K562 (cell line): ENCODE measurements around the gene LEO1. TPM values are rescaled to one million over a fixed set of nuclear protein-coding genes. Genes with fewer than 3 reads are reported as not detected.

Experiments
- ATAC-seq: fragments of 200-7000 bp; cut with Tn5 transposase; 3 replicates; pipeline ENCODE4 v1.9.1; 2020; ENCODE audit warnings: moderate library complexity
- BruUV-seq: library from RNA; stranded (reverse); fragments of 400-500 nt; replicated peaks from 2 replicates; lab custom pipeline; 2021; lab: Mats Ljungman, UMichigan
- CTCF ChIA-PET: fragments of 300-600 bp; formaldehyde crosslinking; extraction: SDS; loops from one replicate; lab custom pipeline; 2021; ENCODE audit warnings: low intra/inter-chr PET ratio; lab: Yijun Ruan, JAX
- POLR2A ChIA-PET: fragments of 300-600, 350-650 bp; sonication (Branson Sonifier 250); formaldehyde crosslinking; extraction: SDS; loops from one replicate; lab custom pipeline; 2021; ENCODE audit warnings: antibody characterized with exemption, inconsistent platforms; lab: Yijun Ruan, JAX
- DNase-seq, 4 experiments: peaks; one replicate each; pipeline versions ENCODE4 v3.0.0 to v3.0.0-alpha.2; 2011 to 2018; ENCODE audit warnings: low spot score in 3 of 4, mixed read lengths in 3 of 4; ENCODE audit errors: extremely low read depth in 1 of 4
- FAIRE-seq: peaks from 2 replicates; lab custom pipeline; 2011; peaks lifted over from hg19 to GRCh38; lab: Jason Lieb, UNC
- H2AFZ ChIP-seq: 2 replicates; pipeline ENCODE4 v1.6.0; 2011; ENCODE audit warnings: low read depth, low read length, control low read depth, inconsistent platforms
- H3K27ac ChIP-seq: fragments of 200-600 bp; 3 replicates; pipeline ENCODE4 v1.8.0; 2011; ENCODE audit warnings: low read depth, mild to moderate bottlenecking, control low read depth, inconsistent platforms, low read length, moderate library complexity, mixed read lengths; ENCODE audit errors: extremely low read depth
- H3K27me3 ChIP-seq, 2 experiments: fragments of 300-600 bp in 1 of 2; 2 replicates in 1 of 2; 3 replicates in 1 of 2; pipeline versions ENCODE4 v1.6.0 to v1.8.0; 2011; ENCODE audit warnings: inconsistent platforms in 2 of 2, low read length in 2 of 2, mild to moderate bottlenecking in 1 of 2, mixed read lengths in 1 of 2, moderate library complexity in 1 of 2; ENCODE audit not compliant: control insufficient read depth in 2 of 2, insufficient read depth in 2 of 2
- H3K36me3 ChIP-seq: fragments of 300-600 bp; 3 replicates; pipeline ENCODE4 v1.8.0; 2011; ENCODE audit warnings: mild to moderate bottlenecking, low read length, inconsistent platforms; ENCODE audit not compliant: control insufficient read depth, insufficient read depth
- H3K4me1 ChIP-seq, 2 experiments: fragments of 200-600 bp in 1 of 2; replicated peaks in 1 of 2; 2 replicates in 1 of 2; 3 replicates in 1 of 2; pipeline versions ENCODE4 v1.5.1 to v1.8.0; 2011; ENCODE audit warnings: inconsistent platforms in 2 of 2, low read length in 2 of 2, mild to moderate bottlenecking in 1 of 2, mixed read lengths in 1 of 2, moderate library complexity in 1 of 2; ENCODE audit not compliant: control insufficient read depth in 2 of 2, insufficient read depth in 2 of 2
- H3K4me2 ChIP-seq: 2 replicates; pipeline ENCODE4 v1.6.1; 2011; ENCODE audit warnings: low read length, control low read depth, inconsistent platforms, mixed read lengths; ENCODE audit not compliant: insufficient read depth
- H3K4me3 ChIP-seq: fragments of 200-600 bp; sonication (generic), shearing (Covaris generic); 2 replicates; pipeline ENCODE4 v1.5.1; 2016; ENCODE audit warnings: control low read depth, inconsistent platforms
- H3K79me2 ChIP-seq: fragments of 200-600 bp; 3 replicates; pipeline ENCODE4 v1.8.0; 2011; ENCODE audit warnings: low read length, inconsistent platforms; ENCODE audit not compliant: control insufficient read depth, insufficient read depth
- H3K9ac ChIP-seq, 2 experiments: 2 replicates each; pipeline versions ENCODE4 v1.6.0 to v1.6.1; 2011; ENCODE audit warnings: low read depth in 2 of 2, low read length in 2 of 2, control low read depth in 1 of 2, inconsistent platforms in 1 of 2, mild to moderate bottlenecking in 1 of 2, mixed read lengths in 1 of 2; ENCODE audit not compliant: insufficient read depth in 1 of 2
- H3K9me1 ChIP-seq: one replicate; pipeline ENCODE4 v1.6.0; 2011; ENCODE audit warnings: inconsistent platforms, mild to moderate bottlenecking, low read length, moderate library complexity; ENCODE audit not compliant: control insufficient read depth, insufficient read depth
- H3K9me3 ChIP-seq: replicated peaks from 2 replicates; pipeline ENCODE4 v1.5.1; 2011; ENCODE audit warnings: low read depth, low read length, inconsistent platforms; ENCODE audit not compliant: control insufficient read depth, insufficient read depth
- H4K20me1 ChIP-seq: replicated peaks from 2 replicates; pipeline ENCODE4 v1.6.1; 2011; ENCODE audit warnings: low read length, inconsistent platforms, mixed read lengths; ENCODE audit not compliant: control insufficient read depth, insufficient read depth
- BDP1 ChIP-seq: IDR thresholded peaks from 3 replicates; pipeline ENCODE4 v1.6.1; 2011; ENCODE audit not compliant: insufficient read length, insufficient read depth
- CEBPG ChIP-seq, 3 experiments: fragments of 200-800 bp in 1 of 3; sonication (Bioruptor generic) in 1 of 3; sonication (generic) in 1 of 3; formaldehyde crosslinking in 1 of 3; IDR thresholded peaks in 2 of 3; conservative IDR thresholded peaks in 1 of 3; 2 replicates each; pipeline versions ENCODE4 v1.6.1 to v1.8.0; 2016 to 2022; ENCODE audit warnings: missing compliant biosample characterization in 2 of 3, missing genetic modification characterization in 2 of 3, mild to moderate bottlenecking in 1 of 3, missing genetic modification reagents in 1 of 3
- CXXC5 ChIP-seq: fragments of 250-450 bp; sonication (Bioruptor Pico); IDR thresholded peaks from 2 replicates; pipeline ENCODE4 v1.8.0; 2022; ENCODE audit warnings: inconsistent platforms, mild to moderate bottlenecking, moderate library complexity
- ETS2 ChIP-seq: IDR thresholded peaks from 2 replicates; pipeline ENCODE4 v1.6.1; 2016; ENCODE audit warnings: borderline replicate concordance, missing genetic modification characterization, mild to moderate bottlenecking, moderate library complexity, missing compliant biosample characterization; ENCODE audit not compliant: poor library complexity, severe bottlenecking
- LEF1 ChIP-seq: fragments of 450-650 bp; IDR thresholded peaks from 2 replicates; pipeline ENCODE4 v1.6.1; 2016; ENCODE audit warnings: mild to moderate bottlenecking
- MYBL2 ChIP-seq, 2 experiments: fragments of 450-650 bp in 1 of 2; sonication (generic) in 1 of 2; formaldehyde crosslinking in 1 of 2; IDR thresholded peaks; 2 replicates each; pipeline versions ENCODE4 v1.6.1 to v1.8.1; 2017 to 2022; ENCODE audit warnings: borderline replicate concordance in 1 of 2, inconsistent platforms in 1 of 2, low read depth in 1 of 2, mild to moderate bottlenecking in 1 of 2, missing genetic modification reagents in 1 of 2, moderate library complexity in 1 of 2
- MYC ChIP-seq, 2 experiments: fragments of 250-450 bp in 1 of 2; sonication (Bioruptor Pico) in 1 of 2; IDR thresholded peaks; 2 replicates each; pipeline versions ENCODE4 v1.5.1 to v1.6.1; 2012 to 2021; ENCODE audit warnings: low read depth in 2 of 2, borderline replicate concordance in 1 of 2, improper control_type of control experiment in 1 of 2, low read length in 1 of 2, mild to moderate bottlenecking in 1 of 2, moderate library complexity in 1 of 2
- SMARCC2 ChIP-seq: fragments of 450-650 bp; IDR thresholded peaks from 2 replicates; pipeline ENCODE4 v1.6.1; 2017; ENCODE audit warnings: antibody characterized with exemption, moderate library complexity, mild to moderate bottlenecking, low read depth
- SMARCE1 ChIP-seq: fragments of 450-650 bp; IDR thresholded peaks from 2 replicates; pipeline ENCODE4 v1.7.1; 2016; ENCODE audit warnings: mild to moderate bottlenecking
- SUPT5H ChIP-seq: fragments of 450-650 bp; IDR thresholded peaks from 2 replicates; pipeline ENCODE4 v1.6.1; 2016
- ZEB2 ChIP-seq: fragments of 450-650 bp; IDR thresholded peaks from 2 replicates; pipeline ENCODE4 v1.6.1; 2016
- ZNF280B ChIP-seq: fragments of 250-450 bp; sonication (Bioruptor Pico); IDR thresholded peaks from 2 replicates; pipeline ENCODE4 v1.5.1; 2021; ENCODE audit warnings: mild to moderate bottlenecking
- ZNF316 ChIP-seq: fragments of 450-650 bp; IDR thresholded peaks from 2 replicates; pipeline ENCODE4 v1.6.1; 2016
- ZNF384 ChIP-seq: IDR thresholded peaks from 2 replicates; pipeline ENCODE4 v1.6.1; 2012; ENCODE audit warnings: low read depth, low read length, improper control_type of control experiment
- ZNF639 ChIP-seq, 2 experiments: fragments of 200-800 bp in 1 of 2; sonication (Bioruptor generic) in 1 of 2; sonication (generic) in 1 of 2; formaldehyde crosslinking in 1 of 2; IDR thresholded peaks in 1 of 2; conservative IDR thresholded peaks in 1 of 2; 2 replicates each; pipeline versions ENCODE4 v1.5.0 to v1.6.1; 2016 to 2020; ENCODE audit warnings: missing compliant biosample characterization in 1 of 2, missing genetic modification characterization in 1 of 2, missing genetic modification reagents in 1 of 2
- WGBS: fragments of 100-300 bp; shearing (Covaris generic); methylation state at CpG from one replicate; pipeline ENCODE4 v1.1.6; 2016; ENCODE audit warnings: low coverage, mixed read lengths; ENCODE audit not compliant: insufficient coverage; ENCODE audit errors: missing lambda C conversion rate; 5-methylcytosine and 5-hydroxymethylcytosine counted together
- in situ Hi-C: fragments of 300-500 bp; cut with MboI; formaldehyde crosslinking; loops from 4 replicates; pipeline ENCODE4 v1.15.0; 2018; ENCODE audit warnings: inconsistent platforms, mixed read lengths
- intact Hi-C: fragments of 100-400 bp; cut with micrococcal nuclease; formaldehyde crosslinking; loops from 2 replicates; pipeline ENCODE4 v1.14.2; 2022
- polyA plus RNA-seq, 8 experiments: library from polyadenylated mRNA; depleted of rRNA in 4 of 8; stranded (reverse) in 5 of 8; unstranded in 3 of 8; fragments of >200 nt; fragmentation: Nextera tagmentation in 2 of 8; fragmentation: Illumina TruSeq in 1 of 8; extraction: Ambion mirVana in 2 of 8; extraction: Trizol in 1 of 8; gene quantifications; 2 replicates each; pipeline versions ENCODE4 v1.2.1 to v1.2.3, GENCODE V29; 2011 to 2014; ENCODE audit warnings: inconsistent platforms in 1 of 8, missing spikeins in 1 of 8
- total RNA-seq, 7 experiments: library from RNA; depleted of rRNA in 6 of 7; stranded (reverse); fragments of >200 nt in 6 of 7; fragmentation: Illumina TruSeq in 2 of 7; extraction: Trizol in 2 of 7; gene quantifications; 2 replicates each; pipeline versions ENCODE4 v1.2.1 to v1.2.3, GENCODE V29; 2011 to 2021; ENCODE audit warnings: low replicate concordance in 1 of 7

Gene LEO1
- total and polyA plus RNA-seq, 9 of the 15 experiments (the other 6 are each of a cell fraction or from before 2014, with no cell fraction given), result 8.4 to 48.3 (median 37.9) TPM

DNA sequence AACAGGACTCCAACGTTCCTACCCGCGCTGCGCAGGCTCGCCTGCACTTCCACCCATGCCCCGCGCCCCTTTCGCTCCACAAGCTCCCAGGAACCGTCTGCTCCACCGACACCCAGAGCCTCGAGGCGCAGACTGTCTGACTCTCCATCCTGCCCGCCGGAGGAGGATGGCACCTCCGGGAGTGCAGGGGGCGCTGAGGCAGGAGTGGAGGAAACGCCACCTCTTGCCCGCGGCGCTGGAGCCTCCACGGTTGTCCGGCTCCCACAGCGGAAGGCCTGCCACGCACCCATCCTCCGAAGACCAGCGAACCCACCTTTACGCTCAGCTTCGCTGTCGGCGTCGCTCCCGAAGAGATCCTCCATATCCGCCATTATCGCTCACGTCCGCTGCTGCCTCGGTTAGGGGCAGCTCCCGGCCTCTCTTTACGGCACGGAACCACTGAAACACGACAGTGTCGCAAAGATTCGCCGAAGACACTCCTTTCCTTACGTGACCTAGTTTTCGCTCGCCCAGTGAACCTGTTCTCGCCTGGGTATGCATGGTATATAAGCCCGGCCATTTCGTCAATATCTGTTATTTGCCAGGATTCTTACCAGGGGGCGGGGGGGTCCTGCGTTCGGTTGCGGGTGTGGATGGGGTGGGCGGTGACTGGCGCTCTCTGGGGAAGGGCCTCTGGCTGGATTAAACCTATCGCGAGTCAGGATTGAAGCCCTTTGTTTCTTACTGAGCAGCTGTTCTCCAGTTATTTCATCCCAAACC lies at the start of gene LEO1 (continued):
- no peak for TF ChIP-seq ZNF384

DNA sequence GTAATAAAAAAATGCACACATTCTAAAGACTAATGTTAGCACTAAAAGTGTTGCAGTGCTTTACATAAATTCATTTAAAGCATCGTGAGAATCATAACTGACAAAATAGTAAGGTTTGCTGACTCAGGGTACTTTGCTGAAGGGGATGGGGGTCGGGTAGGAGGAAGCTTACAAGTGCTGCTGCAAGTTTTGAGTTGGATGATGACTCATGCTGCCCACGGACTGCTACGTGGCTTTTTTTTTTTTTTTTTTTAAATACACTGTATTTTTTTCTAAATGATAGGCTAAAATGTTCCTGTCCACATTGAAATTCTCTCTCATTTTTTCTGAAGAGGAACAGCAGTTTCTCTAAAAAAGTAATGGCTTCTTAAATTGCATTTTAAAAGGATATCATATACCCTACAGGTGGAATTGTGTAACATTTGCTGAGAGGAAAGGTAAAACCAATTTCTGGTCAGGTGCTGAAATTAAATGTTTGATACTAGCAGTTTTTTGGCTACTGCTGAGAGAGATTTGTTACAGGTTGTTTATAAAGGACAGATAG lies 49.6 kb upstream of the LEO1 start:
- peak; percentile 75 for ATAC-seq
- H2AFZ ChIP-seq, result no peak overlapping the region
- peak; percentile 85 for TF ChIP-seq SMARCC2
- peak; percentile 66; the same call in 1 of the 2 replicates for TF ChIP-seq ZEB2
- TF ChIP-seq SMARCE1, result peak; percentile 91
- peak; percentile 53; the same call in 1 of the 2 replicates for TF ChIP-seq SUPT5H
- no peak for TF ChIP-seq ETS2 (tag)
- TF ChIP-seq BDP1, result no peak
- peak; percentile 100 for TF ChIP-seq ZNF316
- peak; percentile 66 for TF ChIP-seq CXXC5 (CRISPR knock-in tag)
- no peak for TF ChIP-seq CEBPG (CRISPR knock-in tag; IDR thresholded peaks at IDR 0.05)
- TF ChIP-seq CEBPG (tag; conservative IDR thresholded peaks at IDR 0.05 in 1 of 2, IDR thresholded peaks at IDR 0.05 in 1 of 2), result peak in 1 of 2 experiments; percentile 79; a peak in 2 of 4 replicates
- TF ChIP-seq MYC (IDR thresholded peaks at IDR 0.05; ENCODE audit: low read depth, low read length), result peak; percentile 31; the same call in 1 of the 2 replicates
- no peak for TF ChIP-seq MYC (CRISPR knock-in tag; IDR thresholded peaks at IDR 0.05; ENCODE audit: borderline replicate concordance, low read depth)
- TF ChIP-seq LEF1, result 0 out of 2 replicates have a peak, but pooled peaks have one; percentile 49
- no peak for TF ChIP-seq ZNF280B
- TF ChIP-seq ZNF639 (CRISPR knock-in tag; conservative IDR thresholded peaks at IDR 0.05 in 1 of 2, IDR thresholded peaks at IDR 0.05 in 1 of 2), result no peak
- TF ChIP-seq MYBL2 (IDR thresholded peaks at IDR 0.05; ENCODE audit: low read depth), result no peak
- no peak for TF ChIP-seq MYBL2 (CRISPR knock-in tag; IDR thresholded peaks at IDR 0.05; ENCODE audit: borderline replicate concordance)

More for the DNA sequence above, 49.6 kb upstream of the LEO1 start:
- Histone ChIP-seq H3K4me3 (peak overlapping the region; percentile 78), H3K9me3 (no peaks in the 10 kb centered on the region), H3K4me1 (peaks cover 10 to 29% of the 10 kb centered on the region in 2 experiments; a peak in 4 of 5 replicates), H4K20me1 (no peaks in the 10 kb centered on the region), H3K79me2 (peaks cover 73% of the 10 kb centered on the region), H3K27me3 (no peaks in the 10 kb centered on the region), H3K4me2 (peak overlapping the region; percentile 94), H3K9me1 (no peaks in the 10 kb centered on the region), H3K36me3 (peaks cover 10% of the 10 kb centered on the region; the same call in 2 of the 3 replicates), H3K9ac (peak overlapping the region in 1 of 2 experiments; percentile 98; a peak in 2 of 4 replicates), H3K27ac (peak overlapping the region; percentile 97)
- CTCF ChIA-PET, result no interaction called here
- in situ Hi-C loops, result no loop called here
- DNase-seq (peak; percentile 61 to 90 (median 74)), FAIRE-seq (peak; percentile 88)
- intact Hi-C loops, result loop anchor here (2.0 to 5.0 kb wide), 2 partner anchors 38 to 56 kb away; no protein-coding TSS in a partner anchor
- no TSS peak for BruUV-seq
- POLR2A ChIA-PET, result interaction anchor here (0.6 to 7.3 kb wide), 8 partner anchors 13 to 158 kb away, joined by 3 to 84 read pairs (median 3); no protein-coding TSS in a partner anchor
- 3% methylated on average over 4 of the region's 4 CpGs for WGBS
